Stimulated activated CD4-positive, alpha-beta T cell treated with anti-CD3 and anti-CD28 coated beads, Interleukin-12 subunit alpha, Interleukin-12 subunit beta, amount 100 ng/mL, for 24 hours (primary cell): ENCODE results near the gene SLC22A15.

ENCODE experiments used
- DNase-seq, 2 experiments: peaks; one replicate each; pipeline ENCODE4 v3.0.0-alpha.2; 2020; ENCODE audit warnings: low read depth in 2 of 2

Gene SLC22A15

DNA sequence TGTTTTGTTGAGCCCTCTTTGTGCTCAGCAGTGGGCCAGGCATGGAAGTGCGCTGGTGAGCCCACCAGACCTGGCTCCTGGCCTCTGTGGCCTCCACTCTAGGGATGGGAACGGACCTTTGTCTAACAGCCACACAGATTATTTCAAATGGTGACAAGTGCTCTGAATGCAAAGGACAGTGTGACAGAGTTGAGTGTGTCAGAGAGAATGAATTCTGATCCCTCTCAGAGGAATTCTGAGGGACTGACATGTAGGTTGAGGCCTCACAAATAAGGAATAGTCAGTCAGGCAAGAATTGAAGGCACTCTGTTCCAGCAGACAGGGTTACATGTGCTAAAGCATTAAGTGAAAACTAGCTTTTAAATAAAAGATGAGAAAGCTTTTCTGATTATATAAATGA lies 123.6 kb downstream of the SLC22A15 start:
- no peak for DNase-seq

DNA sequence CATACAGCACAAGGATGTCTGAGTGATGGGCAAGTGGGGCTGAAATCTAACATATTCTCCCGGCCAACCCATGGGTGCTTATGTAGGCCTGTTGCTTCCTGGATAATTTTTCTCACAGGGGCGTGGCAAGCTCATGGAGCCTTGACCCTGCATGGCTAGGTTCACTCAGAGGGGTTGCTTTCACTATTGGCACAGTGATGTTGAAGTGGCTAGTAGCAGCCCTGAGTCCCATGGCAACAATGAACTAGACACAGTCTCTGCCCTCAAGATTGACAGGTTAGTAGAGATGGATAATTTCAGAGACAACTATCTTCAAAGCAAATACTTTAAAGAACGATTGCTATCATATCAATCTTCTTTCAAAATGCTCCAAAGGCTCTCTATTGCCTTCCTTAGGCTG lies 128.4 kb downstream of the SLC22A15 start:
- no peak for DNase-seq

DNA sequence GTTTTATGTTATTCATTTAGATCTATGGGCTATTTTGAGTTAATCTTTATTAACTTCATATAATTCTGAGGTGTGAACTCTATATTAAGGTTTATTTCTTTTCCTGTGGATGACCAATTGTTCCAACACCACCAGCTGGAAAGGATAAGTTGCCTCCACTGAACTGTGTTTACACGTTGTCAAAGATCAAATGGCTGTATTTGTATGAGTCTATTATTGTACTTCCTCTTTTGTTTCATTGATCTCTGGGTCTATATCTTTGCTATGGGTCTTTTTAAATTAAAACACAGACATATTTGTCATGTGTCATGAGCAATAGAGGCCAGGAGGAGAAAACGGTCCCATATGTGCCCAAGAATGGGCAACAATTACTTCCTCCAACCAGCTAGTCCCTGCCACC lies 129.7 kb downstream of the SLC22A15 start:
- DNase-seq: no peak

DNA sequence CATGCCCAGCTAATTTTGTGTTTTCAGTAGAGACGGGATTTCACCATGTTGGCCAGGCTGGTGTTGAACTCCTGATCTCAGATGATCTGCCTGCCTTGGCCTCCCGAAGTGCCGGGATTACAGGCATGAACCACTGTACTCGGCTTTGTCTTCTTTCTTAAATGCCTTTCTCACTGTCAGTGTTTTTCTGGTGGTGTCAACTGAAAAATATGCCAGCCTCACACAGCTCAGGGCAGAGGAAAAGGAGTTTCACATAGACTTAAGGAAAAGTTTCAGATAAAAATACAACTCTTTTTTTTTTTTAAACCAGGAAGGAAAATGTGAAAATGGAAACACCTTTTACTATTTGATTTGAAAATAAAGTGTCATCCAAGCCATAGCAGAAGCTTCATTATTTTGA lies 130.3 kb downstream of the SLC22A15 start:
- DNase-seq: no peak

DNA sequence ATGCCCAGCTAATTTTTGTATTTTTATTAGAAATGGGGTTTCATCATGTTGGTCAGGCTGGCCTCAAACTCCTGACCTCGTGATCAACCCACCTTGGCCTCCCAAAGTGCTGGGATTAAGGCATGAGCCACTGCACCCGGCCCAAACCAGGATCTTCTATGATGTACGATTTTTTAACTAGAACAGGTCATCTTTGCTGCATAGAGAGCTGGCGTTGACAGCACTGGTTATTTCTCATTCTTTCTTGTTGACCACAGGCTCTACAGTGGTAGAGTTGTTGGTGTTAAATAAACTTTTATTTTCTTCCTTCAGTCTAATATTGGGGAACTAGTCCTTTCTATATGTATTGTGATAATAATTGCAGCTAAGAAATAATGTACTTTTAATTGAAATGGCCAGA lies 131.1 kb downstream of the SLC22A15 start:
- no peak for DNase-seq

DNA sequence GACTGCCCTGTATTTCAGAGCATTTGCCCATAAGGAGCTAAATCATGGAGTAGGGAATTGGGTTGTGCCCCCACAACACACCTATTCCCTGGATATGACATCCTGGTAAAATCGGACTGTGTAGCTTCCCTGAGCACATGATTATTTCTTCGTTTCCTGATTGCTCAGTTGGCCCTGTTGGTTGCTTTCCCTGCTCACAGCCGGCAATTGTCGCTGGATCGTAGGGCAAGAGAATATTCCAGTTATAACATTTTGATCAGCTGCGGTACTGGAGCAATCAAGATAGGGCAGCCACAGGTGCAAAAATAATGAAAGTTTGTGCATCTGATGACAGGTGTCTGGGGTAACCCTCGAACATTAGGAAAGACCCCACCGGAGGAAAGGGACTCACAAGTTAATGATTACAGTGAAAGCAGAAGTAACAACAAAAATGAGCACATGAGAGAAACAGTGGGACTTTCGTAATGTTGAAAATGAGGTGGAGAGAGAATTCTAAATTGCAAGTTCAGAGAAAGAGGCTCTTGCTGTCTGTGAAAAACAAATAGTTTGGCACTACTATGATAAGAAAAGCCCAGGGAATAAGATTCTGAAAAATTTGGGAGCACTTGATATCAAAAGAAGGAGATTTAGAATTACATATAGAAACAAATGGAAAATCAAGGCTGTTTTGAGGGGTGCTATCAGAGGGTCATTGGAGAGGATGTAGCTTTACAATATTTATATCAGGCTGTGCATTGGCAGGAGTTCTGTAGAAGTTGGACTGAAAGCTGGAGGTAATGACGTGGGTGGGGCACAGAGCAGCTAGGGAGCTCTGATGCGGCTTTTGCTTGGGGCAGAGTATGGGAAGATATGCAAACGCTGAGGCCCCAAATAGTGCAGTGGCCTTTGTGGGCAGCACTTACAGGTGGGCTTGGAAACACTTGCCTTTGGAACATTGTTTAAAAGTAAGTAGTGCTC lies 134.5 kb downstream of the SLC22A15 start, which contains the start of gene MAB21L3:
MAB21L3 (plus strand) TSS at position 833 of the 957 bp plus-strand sequence. CDS start 1,217 bp downstream, outside the sequence.
- no peak for DNase-seq

DNA sequence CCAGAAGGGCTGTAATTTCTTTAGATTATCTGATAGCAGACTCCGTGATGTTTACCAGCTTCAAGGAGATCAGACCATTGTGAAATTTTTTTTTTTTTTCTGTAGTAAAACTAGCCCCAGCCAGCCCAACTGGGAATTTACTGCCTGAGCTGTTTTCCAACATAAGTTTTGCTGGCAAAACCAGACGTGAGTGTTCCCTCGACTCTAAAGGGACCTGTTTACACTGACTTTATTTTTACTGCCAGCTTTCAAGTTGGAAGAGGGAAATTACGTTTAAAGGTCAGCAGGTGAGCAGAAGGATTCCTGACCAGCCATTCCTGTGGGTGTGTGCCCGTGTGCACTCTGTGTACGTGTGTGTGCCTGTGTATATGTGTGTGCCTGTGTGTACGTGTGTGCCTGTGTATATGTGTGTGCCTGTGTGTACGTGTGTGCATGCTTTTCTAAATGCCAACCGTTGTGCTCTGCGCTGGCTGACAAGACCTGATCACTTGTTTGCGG lies 135.3 kb downstream of the SLC22A15 start:
- DNase-seq: no peak

DNA sequence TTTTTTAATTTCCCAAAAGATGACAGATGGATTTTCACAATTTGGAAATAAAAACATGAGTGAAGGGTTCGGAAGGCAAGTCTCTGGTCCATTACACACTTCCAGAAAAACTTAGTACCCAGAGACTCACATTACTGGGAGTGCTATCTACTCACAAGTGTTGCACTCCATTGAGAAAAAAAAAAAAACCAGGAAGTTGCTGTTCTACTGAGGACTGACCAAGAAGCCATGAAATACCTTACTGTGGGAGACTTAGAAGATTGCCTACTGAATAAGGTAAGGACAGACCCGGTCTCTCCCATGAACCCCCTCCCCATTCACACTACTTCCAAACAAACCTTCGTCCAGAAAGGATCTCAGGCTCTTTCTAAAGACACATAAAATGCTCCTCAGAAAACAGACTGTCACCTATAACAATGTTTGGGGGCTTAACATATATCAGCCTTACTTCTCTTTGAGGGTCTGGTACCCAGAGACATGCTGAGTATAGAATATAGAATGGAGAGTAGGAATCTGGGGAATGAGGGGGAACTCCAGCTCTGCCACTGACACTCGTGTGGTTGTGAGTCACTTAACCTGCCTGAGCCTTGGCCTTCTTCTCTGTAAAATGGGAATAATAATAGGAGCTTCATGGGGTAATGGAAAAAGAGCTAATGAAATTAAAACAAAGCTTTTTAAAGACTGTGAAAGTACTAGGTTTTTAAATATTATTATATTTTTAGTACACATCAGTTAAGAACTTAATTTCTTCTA lies 136.3 kb downstream of the SLC22A15 start:
- no peak for DNase-seq

DNA sequence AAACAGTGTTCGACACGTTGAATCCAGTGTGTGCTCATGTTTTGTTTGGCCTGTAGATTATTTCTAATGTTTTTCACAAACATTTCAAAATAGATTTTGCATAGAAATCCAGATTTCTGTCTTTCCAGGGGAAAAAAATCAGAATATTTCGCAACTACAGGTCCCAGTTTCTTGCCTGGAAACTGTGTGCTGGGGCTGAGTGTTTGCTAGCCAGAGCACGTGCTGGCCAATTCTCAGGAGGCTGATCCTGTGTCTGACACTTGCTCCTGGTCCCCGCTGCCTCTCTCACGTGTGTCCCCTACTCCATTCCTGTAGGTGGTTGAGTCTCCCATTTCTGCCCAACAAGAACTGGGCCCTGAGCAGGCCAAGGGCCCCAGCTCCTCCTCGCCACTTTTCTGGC lies 137.3 kb downstream of the SLC22A15 start:
- DNase-seq: no peak

DNA sequence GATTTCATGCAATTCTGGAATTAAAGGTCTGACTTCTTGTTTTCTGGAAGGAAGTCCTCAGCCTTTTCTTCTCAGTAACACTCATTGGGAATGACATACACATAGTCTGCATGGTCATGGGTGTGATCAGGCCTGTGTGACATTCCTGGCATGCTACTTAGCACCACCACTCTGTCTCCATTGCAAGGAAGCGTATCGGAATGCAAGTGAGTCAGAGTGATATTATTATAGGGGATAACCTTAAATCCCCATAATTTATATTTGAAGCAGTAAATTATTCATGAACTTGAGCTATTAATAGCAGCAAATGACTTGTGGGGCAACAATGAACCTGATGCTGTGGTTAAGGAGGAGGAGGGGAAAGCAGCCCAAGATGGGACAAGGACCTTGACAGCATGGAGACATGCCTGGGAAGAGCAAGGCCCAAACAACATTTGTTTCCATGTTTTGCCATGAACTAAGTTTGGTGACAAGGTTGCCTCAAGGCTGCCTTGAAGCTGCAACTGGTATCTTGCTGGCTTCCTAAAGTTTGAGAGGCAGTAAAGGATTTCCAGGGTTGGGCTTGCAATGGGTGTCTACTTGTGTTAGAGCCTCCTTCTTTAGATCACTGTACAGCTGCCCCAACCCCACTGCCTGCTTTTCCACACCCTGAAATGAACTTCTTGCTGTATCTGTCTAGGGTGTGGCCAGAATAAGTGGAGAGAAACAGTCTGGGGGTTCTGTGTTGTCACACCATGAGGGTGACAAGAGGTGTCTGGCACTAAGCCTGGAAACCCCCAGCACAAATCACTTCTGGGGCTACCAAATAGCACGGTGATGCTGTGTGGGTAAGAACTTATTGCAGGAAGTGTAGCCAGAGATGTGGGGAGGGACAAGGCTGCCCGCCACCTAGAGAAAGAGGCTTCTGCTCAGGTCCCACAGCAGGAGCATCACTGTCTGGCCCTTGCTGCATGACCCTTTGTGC lies 139.4 kb downstream of the SLC22A15 start:
- DNase-seq: no peak

DNA sequence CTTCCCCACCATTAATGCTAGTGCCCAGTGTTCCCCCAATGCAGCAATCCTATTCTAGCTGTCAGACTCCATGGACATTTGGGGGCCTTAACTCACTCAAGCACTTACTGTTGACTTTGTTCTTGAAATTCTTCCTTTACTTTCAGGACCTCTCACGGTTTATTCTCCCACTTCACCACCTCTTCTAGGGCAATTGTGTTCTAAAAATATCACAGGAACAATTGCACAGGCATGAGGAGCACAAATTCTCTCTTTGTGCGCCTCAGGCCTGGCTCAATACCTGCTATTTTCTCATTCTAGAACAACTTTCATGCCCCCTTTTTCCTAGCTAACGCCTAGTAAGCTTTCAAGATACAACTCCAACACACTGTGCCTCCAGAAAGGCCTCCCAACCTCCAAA lies 142.2 kb downstream of the SLC22A15 start:
- no peak for DNase-seq
